Right cardiac atrium (tissue), 5 donors: ENCODE measurements around the gene LKAAEAR1. TPM values are rescaled to one million over a fixed set of nuclear protein-coding genes. Genes with fewer than 3 reads are reported as not detected.
"Not testable (repeated sequence)": the region's sequence is repeated elsewhere in the genome, so short reads cannot be mapped to it uniquely, and the experiment has no call there.

Experiments
- ATAC-seq, 2 donors: fragments of 200-7000 bp; cut with Tn5 transposase; one replicate each; pipeline versions ENCODE4 v1.8.0 to v1.9.1; 2020; ENCODE audit warnings: moderate library complexity in 2 of 2, mild to moderate bottlenecking in 1 of 2
- DNase-seq, 3 donors: peaks; one replicate each; pipeline ENCODE4 v3.0.0-alpha.2; 2020
- H3K27ac ChIP-seq: one replicate; pipeline ENCODE4 v1.5.1; 2013; ENCODE audit warnings: mild to moderate bottlenecking, low read length, control low read depth, moderate library complexity
- H3K27me3 ChIP-seq: one replicate; pipeline ENCODE4 v1.6.1; 2013; ENCODE audit not compliant: control insufficient read depth, insufficient read depth
- H3K4me1 ChIP-seq: one replicate; pipeline ENCODE4 v1.6.1; 2013; ENCODE audit warnings: low read length; ENCODE audit not compliant: control insufficient read depth, insufficient read depth
- H3K4me3 ChIP-seq: one replicate; pipeline ENCODE4 v1.5.1; 2013; ENCODE audit warnings: low read length, control low read depth
- H3K9me3 ChIP-seq: one replicate; pipeline ENCODE4 v1.6.1; 2013; ENCODE audit warnings: low read length; ENCODE audit not compliant: control insufficient read depth
- WGBS: extraction: QIAGEN DNeasy Blood & Tissue Kit; methylation state at CpG from one replicate; pipeline ENCODE4 v1.1.7; 2013; 5-methylcytosine and 5-hydroxymethylcytosine counted together
- intact Hi-C, 4 donors: fragments of 100-400 bp; cut with DNase I; formaldehyde crosslinking; loops; one replicate each; pipeline versions ENCODE4 v1.11.0 to v1.14.0; 2022 to 2023
- long read RNA-seq, 4 donors: library from polyadenylated mRNA; unstranded; transcript quantifications; one replicate each; pipeline ENCODE4 v2.0.0, GENCODE V29; 2020 to 2021
- polyA plus RNA-seq: library from polyadenylated mRNA; stranded (reverse); fragments of 200-250 nt; gene quantifications from one replicate; pipeline ENCODE4 v1.2.3, GENCODE V29; 2013
- total RNA-seq, 4 donors: library from RNA; stranded (reverse); fragmentation: NEBNext Ultra II Directional; extraction: Animal tissue kit (Norgen Biotek cat#: 25700); gene quantifications; one replicate each; pipeline ENCODE4 v1.2.1, GENCODE V29; 2021
- donor health status: healthy with polysubstance abuse.
- donor health status: DM: no; HTN: yes; CAD: no.
- donor health status: DM: no; HTN: no; CAD: no.
- donor health status: DM: no; HTN: yes; CAD: no; lungs with severe emphysema.
- donor health status: DM: yes; HTN: yes; CAD: no.

LKAAEAR1 gene
- total RNA-seq (under 1 TPM in 3 of 4 donors, not detected in 1; 0.29 to 0.65 (median 0.50) TPM), polyA plus RNA-seq (0.41 TPM)
- long read RNA-seq, donor 1, partial matches to known transcripts: 0 of 1 reads
- long read RNA-seq, donor 1, other reads (novel, unspliced or antisense): 0 of 1 reads
- long read RNA-seq, donor 2, partial matches to known transcripts: 0 of 1 reads
- long read RNA-seq, donor 2, other reads (novel, unspliced or antisense): 0 of 1 reads
- long read RNA-seq, donor 3: 0 reads
- long read RNA-seq, donor 4, partial matches to known transcripts: 0 of 2 reads
- long read RNA-seq, donor 4, other reads (novel, unspliced or antisense): 0 of 2 reads

GRCh38 chr20:64083804-64084684 lies at the start of gene LKAAEAR1:
Gene LKAAEAR1, minus strand, starts transcription at chr20:64084398. Its CDS starts 179 bp downstream, at chr20:64084219.
- DNase-seq (peak in 2 of 3 donors; percentile 51 to 58), ATAC-seq (no peak)
- 2% methylated on average over 86 of the region's 86 CpGs for WGBS
- no peaks in the 10 kb centered on the region for H3K4me1 ChIP-seq
- intact Hi-C loops: loop anchor here in 1 of 4 donors (5.0 kb wide), 1 partner anchor 38 kb away; no protein-coding TSS in a partner anchor
- no peaks in the 10 kb centered on the region for H3K9me3 ChIP-seq
- peak within 1 kb of the TSS; percentile 71 for H3K4me3 ChIP-seq
- no peaks in the 10 kb centered on the region for H3K27me3 ChIP-seq
- no peak within 1 kb of the TSS for H3K27ac ChIP-seq

GRCh38 chr20:64131406-64131805 lies 47.2 kb upstream of the LKAAEAR1 start:
- 81% methylated on average over 4 of the region's 4 CpGs for WGBS
- H3K27me3 ChIP-seq: no peaks in the 10 kb centered on the region
- ATAC-seq (peak; percentile 36 to 50), DNase-seq (peak in 2 of 3 donors; percentile 16 to 35)
- no peaks in the 10 kb centered on the region for H3K4me1 ChIP-seq
- no peaks in the 10 kb centered on the region for H3K9me3 ChIP-seq
- intact Hi-C loops: no loop called here
- no peak overlapping the region for H3K27ac ChIP-seq
- H3K4me3 ChIP-seq: no peak overlapping the region

GRCh38 chr20:64130876-64131275 lies 46.7 kb upstream of the LKAAEAR1 start:
- ATAC-seq (no peak), DNase-seq (peak in 1 of 3 donors; percentile 3)
- H3K27me3 ChIP-seq: no peaks in the 10 kb centered on the region
- H3K27ac ChIP-seq: no peak overlapping the region
- H3K4me1 ChIP-seq: no peaks in the 10 kb centered on the region
- no peaks in the 10 kb centered on the region for H3K9me3 ChIP-seq
- intact Hi-C loops: no loop called here
- WGBS: 85% methylated on average over 10 of the region's 10 CpGs
- H3K4me3 ChIP-seq: no peak overlapping the region

- WGBS: 51% methylated on average over 5 of the region's 5 CpGs
- intact Hi-C loops: no loop called here
- DNase-seq: peak in 1 of 3 donors; percentile 5
Observed at GRCh38 chr20:64130271-64130670, 46.1 kb upstream of the LKAAEAR1 start.

GRCh38 chr20:64129146-64129782 lies 45.1 kb upstream of the LKAAEAR1 start:
- H3K9me3 ChIP-seq: no peaks in the 10 kb centered on the region
- WGBS: 80% methylated on average over 11 of the region's 11 CpGs
- ATAC-seq (peak in 1 of 2 donors; percentile 11), DNase-seq (peak in 2 of 3 donors; percentile 18 to 35)
- no peaks in the 10 kb centered on the region for H3K27me3 ChIP-seq
- H3K4me1 ChIP-seq: no peaks in the 10 kb centered on the region
- no peak overlapping the region for H3K4me3 ChIP-seq
- intact Hi-C loops: no loop called here
- no peak overlapping the region for H3K27ac ChIP-seq

More at GRCh38 chr20:64130271-64130670, 46.1 kb upstream of the LKAAEAR1 start:
- H3K27ac ChIP-seq: no peak overlapping the region
- ATAC-seq: no peak
- H3K4me3 ChIP-seq: no peak overlapping the region
- H3K9me3 ChIP-seq: no peaks in the 10 kb centered on the region
- H3K4me1 ChIP-seq: no peaks in the 10 kb centered on the region
- no peaks in the 10 kb centered on the region for H3K27me3 ChIP-seq

GRCh38 chr20:64123517-64123916 lies 39.3 kb upstream of the LKAAEAR1 start:
- H3K9me3 ChIP-seq, ATAC-seq, H3K27ac ChIP-seq, H3K4me1 ChIP-seq, H3K4me3 ChIP-seq, DNase-seq, H3K27me3 ChIP-seq: not testable (repeated sequence)
- intact Hi-C loops: loop anchor here in 2 of 4 donors (5.0 kb wide), 2 partner anchors 41 to 86 kb away; partner anchors contain the start of genes C20orf204 (in 1 of the 2), LKAAEAR1 (in 1 of the 2) and OPRL1 (in 1 of the 2)
- WGBS: 85% methylated on average over 11 of the region's 11 CpGs

GRCh38 chr20:64122927-64123326 lies 38.7 kb upstream of the LKAAEAR1 start:
- intact Hi-C loops: loop anchor here in 2 of 4 donors (5.0 kb wide), 2 partner anchors 41 to 86 kb away; partner anchors contain the start of genes C20orf204 (in 1 of the 2), LKAAEAR1 (in 1 of the 2) and OPRL1 (in 1 of the 2)
- not testable (repeated sequence) for H3K9me3 ChIP-seq, H3K4me1 ChIP-seq, H3K27ac ChIP-seq, H3K4me3 ChIP-seq, ATAC-seq, H3K27me3 ChIP-seq, DNase-seq
- 83% methylated on average over 11 of the region's 11 CpGs for WGBS

- no peak overlapping the region for H3K4me3 ChIP-seq
- H3K27ac ChIP-seq: no peak overlapping the region
- intact Hi-C loops: loop anchor here in 2 of 4 donors (5.0 kb wide), 2 partner anchors 39 to 84 kb away; partner anchors contain the start of genes C20orf204 (in 1 of the 2), LKAAEAR1 (in 1 of the 2) and OPRL1 (in 1 of the 2)
- no peaks in the 10 kb centered on the region for H3K9me3 ChIP-seq
- ATAC-seq (no peak), DNase-seq (peak in 2 of 3 donors; percentile 4 to 21)
- H3K4me1 ChIP-seq: no peaks in the 10 kb centered on the region
- WGBS: 86% methylated on average over 12 of the region's 12 CpGs
- H3K27me3 ChIP-seq: no peaks in the 10 kb centered on the region
Observed at GRCh38 chr20:64121586-64121985, 37.4 kb upstream of the LKAAEAR1 start.

- DNase-seq (peak in 2 of 3 donors; percentile 42 to 55), ATAC-seq (peak; percentile 34 to 47)
- no peak overlapping the region for H3K4me3 ChIP-seq
- H3K27me3 ChIP-seq: no peaks in the 10 kb centered on the region
- no peaks in the 10 kb centered on the region for H3K9me3 ChIP-seq
- WGBS: 64% methylated on average over 14 of the region's 14 CpGs
- intact Hi-C loops: loop anchor here in 2 of 4 donors (5.0 kb wide), 2 partner anchors 38 to 83 kb away; partner anchors contain the start of genes C20orf204 (in 1 of the 2), LKAAEAR1 (in 1 of the 2) and OPRL1 (in 1 of the 2)
- H3K4me1 ChIP-seq: no peaks in the 10 kb centered on the region
- H3K27ac ChIP-seq: no peak overlapping the region
Observed at GRCh38 chr20:64119681-64120341, 35.6 kb upstream of the LKAAEAR1 start.

- intact Hi-C loops: no loop called here
- no peak for DNase-seq
Observed at GRCh38 chr20:64119301-64119680, 35.1 kb upstream of the LKAAEAR1 start.

More at GRCh38 chr20:64119301-64119680, 35.1 kb upstream of the LKAAEAR1 start:
- 69% methylated on average over 8 of the region's 8 CpGs for WGBS
- Histone ChIP-seq H3K4me3 (no peak overlapping the region), H3K27me3 (no peaks in the 10 kb centered on the region), H3K4me1 (no peaks in the 10 kb centered on the region), H3K27ac (no peak overlapping the region), H3K9me3 (no peaks in the 10 kb centered on the region)
- no peak for ATAC-seq
